NCI-H1092 (cell line): Measurements from ENCODE around the gene INHA.

Source experiments
- DNase-seq: peaks from one replicate; lab custom pipeline; 2025; lab: John Stamatoyannopoulos, UW

Gene INHA

DNA sequence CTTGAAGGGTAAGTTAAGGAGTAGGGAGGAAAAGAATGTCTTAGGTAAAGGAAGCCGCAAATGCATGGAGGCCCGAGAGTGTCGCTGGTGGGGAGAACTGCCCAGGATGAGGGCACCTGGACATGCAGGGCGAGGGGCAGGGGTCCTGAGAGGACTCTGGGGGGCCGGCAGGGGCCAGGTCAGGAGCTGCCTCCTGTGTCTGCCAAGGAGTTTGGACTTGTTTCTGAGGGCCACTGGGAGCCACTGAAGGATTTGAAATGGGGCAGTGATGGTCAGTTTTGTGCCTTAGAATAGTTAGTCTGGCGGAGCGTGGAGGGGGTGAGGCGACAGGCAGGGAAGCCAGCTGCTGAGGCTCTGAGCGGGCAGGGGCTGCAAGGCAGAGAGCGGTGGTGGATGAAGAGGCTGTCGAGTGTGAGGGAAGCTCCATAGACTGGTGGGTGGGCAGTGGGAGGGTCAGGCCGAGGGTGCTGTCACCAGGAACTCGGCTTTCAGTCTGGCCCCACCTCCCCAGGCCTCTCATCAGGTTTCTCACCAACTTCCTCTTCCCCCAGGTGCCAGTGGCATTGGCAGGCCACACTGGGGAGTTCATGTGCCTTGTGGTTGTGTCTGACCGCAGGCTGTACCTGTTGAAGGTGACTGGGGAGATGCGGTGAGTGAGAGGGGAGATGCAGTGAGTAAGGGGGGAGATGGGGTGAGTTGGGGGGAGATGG, 40.6 kb downstream of the INHA start:
- no peak for DNase-seq

DNA sequence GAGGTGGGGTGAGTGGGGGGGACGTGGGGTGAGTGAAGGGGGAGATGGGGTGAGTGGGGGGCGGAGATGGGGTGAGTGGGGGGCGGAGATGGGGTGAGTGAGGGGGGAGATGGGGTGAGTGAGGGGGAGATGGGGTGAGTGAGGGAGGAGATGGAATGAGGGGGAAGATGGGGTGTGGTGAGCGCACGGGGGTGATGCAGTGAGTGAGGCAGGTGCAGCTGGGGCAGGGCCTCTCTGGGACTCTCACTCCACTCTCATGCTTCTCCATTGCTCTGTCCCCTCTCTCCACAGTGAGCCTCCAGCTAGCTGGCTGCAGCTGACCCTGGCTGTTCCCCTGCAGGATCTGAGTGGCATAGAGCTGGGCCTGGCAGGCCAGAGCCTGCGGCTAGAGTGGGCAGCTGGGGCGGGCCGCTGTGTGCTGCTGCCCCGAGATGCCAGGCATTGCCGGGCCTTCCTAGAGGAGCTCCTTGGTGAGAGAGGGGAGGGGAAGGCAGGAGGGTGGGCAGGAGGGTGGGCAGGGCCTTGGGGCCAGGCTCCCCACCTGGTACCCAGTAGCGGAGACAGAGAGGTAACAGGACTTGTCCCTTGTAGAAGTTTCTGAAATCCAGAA, 41.5 kb downstream of the INHA start:
- no peak for DNase-seq

DNA sequence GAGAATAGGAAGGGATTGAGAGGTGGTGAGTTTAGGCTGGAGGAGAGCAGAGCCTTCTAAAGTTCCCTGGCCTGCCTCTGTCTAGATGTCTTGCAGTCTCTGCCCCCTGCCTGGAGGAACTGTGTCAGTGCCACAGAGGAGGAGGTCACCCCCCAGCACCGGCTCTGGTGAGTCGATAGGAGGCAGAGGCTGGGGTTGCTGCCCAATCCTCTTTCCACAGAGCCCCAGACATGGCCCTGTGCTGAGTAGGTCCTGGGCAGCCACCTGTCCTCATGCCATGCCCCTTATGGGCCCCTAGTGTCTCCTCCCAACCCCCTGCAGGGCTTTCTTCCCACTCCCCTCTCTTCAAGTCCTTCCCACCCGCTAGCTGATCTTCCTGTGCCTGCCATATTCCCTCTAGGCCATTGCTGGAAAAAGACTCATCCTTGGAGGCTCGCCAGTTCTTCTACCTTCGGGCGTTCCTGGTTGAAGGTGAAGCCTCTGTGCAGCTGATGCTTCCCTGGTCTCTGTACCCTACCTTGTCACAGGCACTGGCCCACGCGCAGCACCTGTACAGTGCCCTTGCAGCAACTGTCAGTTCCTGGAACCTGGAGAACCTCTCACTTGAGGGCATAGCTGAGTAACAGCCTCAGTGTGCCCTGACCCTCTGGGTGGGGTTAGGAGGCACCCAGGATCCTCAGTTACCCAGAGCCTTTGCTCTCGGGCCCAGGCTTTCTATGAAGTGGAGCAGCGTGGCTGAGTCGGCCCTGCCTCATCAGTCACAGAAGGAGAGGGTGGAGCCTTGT, 42.2 kb downstream of the INHA start:
- DNase-seq, result no peak

DNA sequence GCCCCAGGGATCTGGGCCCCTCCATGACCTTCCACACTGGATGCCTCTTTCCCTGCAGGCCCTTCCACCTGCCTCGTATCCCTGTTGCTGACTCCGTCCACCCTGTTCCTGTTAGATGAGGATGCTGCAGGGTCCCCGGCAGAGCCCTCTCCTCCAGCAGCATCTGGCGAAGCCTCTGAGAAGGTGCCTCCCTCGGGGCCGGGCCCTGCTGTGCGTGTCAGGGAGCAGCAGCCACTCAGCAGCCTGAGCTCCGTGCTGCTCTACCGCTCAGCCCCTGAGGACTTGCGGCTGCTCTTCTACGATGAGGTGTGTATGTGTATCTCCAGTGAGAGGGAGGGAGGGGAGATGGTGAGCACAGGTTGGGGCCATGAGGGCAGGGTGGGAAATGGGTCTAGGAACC, 42.9 kb downstream of the INHA start:
- no peak for DNase-seq

DNA sequence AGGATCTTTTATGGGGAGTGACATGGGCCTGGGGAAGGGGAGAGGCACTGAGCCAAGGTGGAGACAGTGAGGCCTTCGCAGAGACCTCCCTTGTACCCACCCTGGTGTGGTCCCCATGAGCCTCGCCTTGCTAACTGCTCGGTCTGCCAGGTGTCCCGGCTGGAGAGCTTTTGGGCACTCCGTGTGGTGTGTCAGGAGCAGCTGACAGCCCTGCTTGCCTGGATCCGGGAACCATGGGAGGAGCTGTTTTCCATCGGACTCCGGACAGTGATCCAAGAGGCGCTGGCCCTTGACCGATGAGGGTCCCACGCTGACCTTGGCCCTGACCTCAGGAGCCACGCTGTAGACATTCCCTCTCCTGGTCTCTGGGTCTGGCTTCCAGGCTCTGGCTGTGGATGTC, 43.8 kb downstream of the INHA start:
- no peak for DNase-seq

DNA sequence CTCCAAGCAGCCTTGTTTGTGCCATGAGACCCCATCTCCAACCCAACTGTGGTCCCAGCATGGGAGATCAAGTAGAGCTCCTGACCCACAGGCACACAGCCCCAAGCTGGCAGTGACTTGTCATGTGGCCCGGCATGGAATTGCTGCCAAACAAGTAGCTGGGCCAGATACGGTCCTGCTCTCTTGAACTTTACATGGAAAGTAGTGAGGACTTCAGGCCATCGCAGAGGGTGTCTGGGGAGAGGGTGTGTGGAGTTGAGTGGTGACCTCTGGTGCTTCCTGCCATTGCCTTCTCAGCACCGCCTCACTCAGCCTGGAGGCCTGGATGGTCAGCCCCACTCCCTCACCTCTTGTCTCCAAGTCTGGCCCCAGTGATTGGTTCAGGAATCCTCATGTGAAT, 44.4 kb downstream of the INHA start:
- DNase-seq, result no peak

DNA sequence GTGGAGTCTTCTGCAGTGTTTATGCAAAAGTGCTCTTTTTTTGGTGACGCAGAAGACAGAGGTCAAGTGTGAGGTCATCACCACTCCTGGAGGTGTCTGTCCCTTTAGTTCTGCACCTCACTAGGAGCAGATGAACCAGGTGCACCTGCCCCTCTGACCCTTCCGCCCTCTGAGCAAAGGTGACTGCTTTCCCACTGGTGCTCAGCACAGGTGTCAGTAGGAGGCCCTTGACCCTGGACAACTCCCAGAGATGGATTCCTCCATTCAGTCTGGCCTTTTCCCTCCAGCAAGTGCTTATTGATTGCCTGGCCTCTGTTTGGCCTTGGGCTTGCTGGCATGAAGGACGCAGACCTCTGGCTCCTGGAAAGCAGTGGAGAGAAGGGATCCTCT, 46.6 kb downstream of the INHA start:
- no peak for DNase-seq

DNA sequence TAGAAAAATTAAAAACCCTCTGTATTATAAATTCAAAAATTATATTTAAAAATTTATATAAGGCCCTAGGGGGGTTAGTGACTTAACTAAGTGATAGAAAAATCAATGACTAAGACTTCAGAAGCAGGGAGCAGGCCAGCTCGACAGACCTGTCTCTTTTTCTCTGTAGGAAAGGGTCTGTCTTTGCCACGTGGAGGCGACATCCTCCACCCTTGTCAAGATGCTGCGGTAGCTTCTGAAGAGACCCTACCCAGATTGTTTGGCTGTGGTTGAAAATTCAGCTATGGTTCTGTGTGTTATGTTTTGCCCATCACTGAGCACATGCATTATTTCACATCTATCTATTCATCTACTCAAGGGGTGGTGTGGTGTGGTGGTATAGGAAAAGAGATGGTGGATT, 47.1 kb downstream of the INHA start:
- no peak for DNase-seq

DNA sequence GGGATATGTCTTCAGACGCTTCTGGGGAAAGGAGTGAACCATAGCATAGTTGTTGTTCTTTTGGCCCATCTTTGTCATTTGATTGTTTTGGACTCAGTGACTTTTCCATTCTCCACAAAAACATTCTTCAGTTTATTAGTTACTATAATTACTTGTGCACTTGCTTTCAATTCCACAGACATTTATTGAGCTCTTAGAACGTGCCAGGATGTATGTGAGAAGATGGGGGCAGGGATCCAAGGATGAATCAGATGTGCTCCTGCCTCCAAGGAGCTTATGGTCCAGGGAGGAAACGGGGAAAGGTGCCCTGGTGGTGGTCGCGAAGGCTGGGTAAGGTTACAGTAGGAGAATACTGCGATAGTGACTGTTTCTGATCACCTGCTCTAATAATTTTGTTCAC, 48.4 kb downstream of the INHA start:
- DNase-seq, result no peak

DNA sequence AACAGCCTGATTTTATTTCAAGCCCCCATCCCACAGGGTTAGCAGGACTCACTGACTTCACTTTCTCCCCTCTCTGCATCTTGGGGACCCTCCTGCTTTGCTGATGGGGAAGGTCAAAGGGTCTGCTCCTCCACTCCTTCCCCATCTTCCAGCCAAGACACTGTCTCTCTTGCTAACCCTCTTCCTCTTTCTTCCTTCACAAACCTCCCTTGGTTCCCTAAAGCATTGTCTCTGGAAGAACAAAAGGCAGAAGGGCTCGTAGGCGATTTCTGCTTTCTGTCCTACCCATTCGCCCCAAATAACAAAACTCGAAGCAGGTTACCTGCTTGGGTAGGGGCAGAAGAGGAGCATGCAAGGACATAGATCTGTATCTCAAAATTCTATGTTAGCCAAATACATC, 49.8 kb downstream of the INHA start:
- DNase-seq, result no peak

DNA sequence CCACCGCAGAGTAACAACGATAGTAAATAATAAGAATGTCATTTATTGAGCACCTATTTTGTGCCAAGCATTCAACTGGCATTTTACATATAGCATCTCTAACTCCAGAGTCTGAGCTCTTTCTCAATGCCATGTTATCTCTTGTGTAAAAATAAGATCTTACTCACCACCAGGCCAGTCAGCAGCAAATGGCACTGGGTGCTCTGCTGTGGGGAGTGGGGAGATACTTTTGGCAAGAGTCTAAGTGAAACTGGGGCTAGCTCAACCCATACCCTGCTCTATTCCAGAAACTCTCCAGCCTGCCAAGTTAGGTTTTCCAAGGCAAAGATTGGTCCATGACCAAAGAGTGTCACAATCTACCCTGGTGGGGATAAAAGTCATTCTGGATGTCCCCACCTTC, 50.4 kb downstream of the INHA start:
- DNase-seq, result no peak

DNA sequence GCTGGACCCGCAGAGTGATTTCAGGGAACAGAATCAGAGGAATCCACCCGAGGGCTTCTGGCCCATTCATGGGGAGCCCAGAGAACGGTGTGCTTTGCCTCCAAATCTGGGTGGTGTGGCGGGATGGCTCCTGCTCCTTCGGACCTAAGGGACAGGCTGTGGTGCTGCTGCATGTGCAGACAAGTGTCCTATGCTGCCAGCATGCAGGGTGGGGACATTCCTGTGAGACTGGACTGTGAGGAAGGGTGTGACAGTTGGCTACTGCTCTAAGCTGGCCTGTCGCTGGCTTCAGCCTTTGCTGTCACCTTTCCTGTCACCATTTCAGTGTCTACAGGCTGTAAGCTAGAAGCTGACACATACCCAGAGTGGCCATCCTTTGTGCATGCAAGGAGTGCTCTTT, 52.5 kb downstream of the INHA start:
- no peak for DNase-seq

DNA sequence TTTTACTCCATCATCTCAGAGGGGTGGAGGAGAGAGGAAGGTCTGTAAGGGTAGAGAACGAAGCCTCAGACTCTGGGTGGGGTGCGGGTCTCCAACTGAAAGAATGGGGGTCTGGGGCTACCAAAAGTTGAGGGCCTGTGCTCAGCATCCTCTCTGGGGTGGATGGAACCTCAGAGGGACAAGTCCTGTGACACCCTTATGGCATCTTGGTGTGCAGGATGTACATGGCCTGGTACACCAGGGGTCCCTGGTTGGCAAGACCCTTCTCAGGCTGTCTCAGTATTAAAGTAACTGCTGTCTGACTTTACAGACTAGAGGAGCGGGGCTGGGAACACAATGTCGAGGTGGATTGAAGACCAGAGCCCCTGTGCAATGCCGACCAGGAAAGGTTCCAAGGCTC, 53.1 kb downstream of the INHA start:
- no peak for DNase-seq
